NCI-H146 (cell line): Measurements from ENCODE around the gene THADA.

ENCODE experiments used
- DNase-seq: peaks from one replicate; lab custom pipeline; 2025; lab: John Stamatoyannopoulos, UW

The THADA gene

GRCh38 chr2:43495727-43496126, 100.1 kb downstream of the THADA start:
- no peak for DNase-seq

- no peak for DNase-seq
Observed at GRCh38 chr2:43493954-43494353, 101.9 kb downstream of the THADA start.

- no peak for DNase-seq
Observed at GRCh38 chr2:43491065-43491639, 104.7 kb downstream of the THADA start.

GRCh38 chr2:43490252-43490786, 105.5 kb downstream of the THADA start:
- DNase-seq: no peak

GRCh38 chr2:43488737-43489136, 107.1 kb downstream of the THADA start:
- no peak for DNase-seq

GRCh38 chr2:43486603-43487002, 109.2 kb downstream of the THADA start:
- DNase-seq: no peak

- DNase-seq: peak; percentile 67
Observed at GRCh38 chr2:43484323-43484930, 111.4 kb downstream of the THADA start.

GRCh38 chr2:43482961-43483360, 112.9 kb downstream of the THADA start:
- no peak for DNase-seq

- no peak for DNase-seq
Observed at GRCh38 chr2:43481927-43482542, 113.8 kb downstream of the THADA start.

GRCh38 chr2:43480874-43481273, 115.0 kb downstream of the THADA start:
- no peak for DNase-seq

- no peak for DNase-seq
Observed at GRCh38 chr2:43478412-43479086, 117.3 kb downstream of the THADA start.

- no peak for DNase-seq
Observed at GRCh38 chr2:43475922-43476321, 119.9 kb downstream of the THADA start.

GRCh38 chr2:43475137-43475846, 120.5 kb downstream of the THADA start:
- DNase-seq: no peak

GRCh38 chr2:43474273-43474672, 121.6 kb downstream of the THADA start:
- DNase-seq: no peak

GRCh38 chr2:43473767-43474166, 122.1 kb downstream of the THADA start:
- DNase-seq: no peak

- DNase-seq: no peak
Observed at GRCh38 chr2:43472527-43473194, 123.2 kb downstream of the THADA start.

- no peak for DNase-seq
Observed at GRCh38 chr2:43469713-43470112, 126.1 kb downstream of the THADA start.

GRCh38 chr2:43469094-43469493, 126.7 kb downstream of the THADA start:
- peak; percentile 3 for DNase-seq

- no peak for DNase-seq
Observed at GRCh38 chr2:43467891-43468290, 127.9 kb downstream of the THADA start.

GRCh38 chr2:43465234-43465633, 130.6 kb downstream of the THADA start:
- DNase-seq: no peak

- no peak for DNase-seq
Observed at GRCh38 chr2:43464590-43464989, 131.2 kb downstream of the THADA start.
